ENCODE results near the gene TRAIP.
A peak's percentile ranks its signal among the peaks of the same experiment; 100 is the strongest.
"Not testable (repeated sequence)": the region's sequence is repeated elsewhere in the genome, so short reads cannot be mapped to it uniquely, and the experiment has no call there.

The TRAIP gene

DNA sequence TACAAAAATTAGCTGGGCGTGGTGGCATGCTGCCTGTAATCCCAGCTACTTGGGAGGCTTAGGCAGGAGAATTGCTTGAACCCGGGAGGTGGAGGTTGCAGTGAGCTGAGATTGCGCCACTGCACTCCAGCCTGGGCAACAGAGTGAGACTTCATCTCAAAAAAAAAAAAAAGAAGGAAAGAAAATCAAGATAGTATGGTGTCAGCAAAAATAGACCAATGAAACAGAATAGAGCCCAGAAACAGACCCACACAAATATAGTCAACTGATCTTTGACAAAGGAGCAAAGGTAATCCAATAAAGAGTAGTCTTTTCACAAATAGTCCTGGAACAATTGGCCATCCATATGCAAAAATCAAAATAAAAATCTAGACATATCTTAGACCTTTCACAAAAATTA lies 33.2 kb downstream of the TRAIP start:
- not testable (repeated sequence) for DNase-seq (ENCODE audit: low read depth)

GRCh38 chr3:49813497-49814174 lies 42.7 kb downstream of the TRAIP start, which contains the start of gene UBA7:
TSS of gene UBA7 (minus strand) at chr3:49813953. CDS start at chr3:49813787, 166 bp downstream.
- DNase-seq (ENCODE audit: low read depth): peak; percentile 75

GRCh38 chr3:49812916-49813496 lies 43.4 kb downstream of the TRAIP start:
- no peak for DNase-seq (ENCODE audit: low read depth)

GRCh38 chr3:49807431-49808114 lies 48.8 kb downstream of the TRAIP start:
- no peak for DNase-seq (ENCODE audit: low read depth)

- no peak for DNase-seq (ENCODE audit: low read depth)
These were observed 49.5 kb downstream of the TRAIP start for GRCh38 chr3:49806850-49807249.

DNA sequence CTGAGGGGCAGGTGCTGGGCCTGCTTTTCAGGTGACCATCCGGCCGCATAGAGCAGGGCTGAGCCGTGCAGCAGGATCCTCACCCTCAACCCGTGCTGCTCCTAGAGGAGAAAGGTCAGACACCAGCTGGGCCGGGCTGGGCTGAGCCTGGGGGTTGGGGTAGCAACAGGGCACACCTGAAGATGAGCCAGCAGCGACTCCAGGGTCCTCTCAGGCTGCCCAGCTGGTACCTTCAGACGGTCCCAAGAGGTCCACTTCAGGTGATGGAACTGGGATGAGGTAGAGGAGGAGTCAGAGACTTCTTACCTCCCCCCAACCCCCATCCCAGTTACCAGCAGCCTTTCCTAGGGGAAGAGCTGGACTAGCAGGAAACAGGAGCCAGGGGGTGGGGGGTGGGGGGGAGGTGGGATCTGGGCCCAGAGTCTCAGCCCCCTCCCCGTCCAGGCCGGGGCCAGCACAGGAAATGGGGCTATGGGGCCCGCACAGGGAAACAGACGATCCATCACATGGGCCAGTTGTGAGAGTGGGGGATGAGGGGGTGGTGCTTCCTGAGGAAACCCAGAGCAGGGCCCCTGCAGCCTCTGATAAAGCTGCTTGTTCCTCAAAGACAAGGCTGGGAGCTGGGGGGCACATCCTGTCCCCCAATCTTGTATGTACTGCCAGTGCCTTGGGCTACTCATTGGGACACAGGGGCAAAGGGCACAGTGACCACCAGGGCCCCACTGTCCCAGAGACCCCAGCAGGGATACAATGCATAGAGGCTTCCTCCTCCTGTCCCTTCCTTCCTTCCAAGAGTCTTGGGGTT lies 50.3 kb downstream of the TRAIP start:
- no peak for DNase-seq (ENCODE audit: low read depth)

DNA sequence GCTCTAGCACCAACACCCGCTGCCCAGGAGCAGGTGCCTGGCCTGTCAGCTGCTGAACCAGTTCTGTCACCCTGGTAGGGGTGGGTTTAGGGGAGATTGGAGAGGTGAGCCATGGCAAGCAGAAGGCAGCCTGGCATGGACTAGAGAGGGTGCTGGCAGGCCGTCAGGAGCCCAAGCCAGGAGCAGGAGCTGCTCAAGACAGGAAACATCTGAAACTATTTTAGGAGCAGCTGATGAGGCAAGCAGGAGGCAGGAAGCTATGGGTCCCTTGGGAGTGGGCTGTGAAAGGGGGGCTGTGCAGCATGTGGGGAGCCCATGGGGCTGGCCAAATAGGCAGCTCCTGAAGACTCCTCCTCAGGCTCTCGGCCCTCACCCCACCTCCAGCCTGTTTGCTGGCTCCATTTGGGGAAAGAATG lies 51.0 kb downstream of the TRAIP start:
- no peak for DNase-seq (ENCODE audit: low read depth)

GRCh38 chr3:49804141-49805041 lies 52.0 kb downstream of the TRAIP start:
- no peak for DNase-seq (ENCODE audit: low read depth)

- DNase-seq (ENCODE audit: low read depth): peak; percentile 27
These were observed 52.8 kb downstream of the TRAIP start for GRCh38 chr3:49803465-49804140.

GRCh38 chr3:49802719-49803464 lies 53.5 kb downstream of the TRAIP start, which contains the start of gene INKA1:
TSS of gene INKA1 (plus strand) at chr3:49803261. CDS start at chr3:49803393, 132 bp downstream.
- peak; percentile 77 for DNase-seq (ENCODE audit: low read depth)

DNA sequence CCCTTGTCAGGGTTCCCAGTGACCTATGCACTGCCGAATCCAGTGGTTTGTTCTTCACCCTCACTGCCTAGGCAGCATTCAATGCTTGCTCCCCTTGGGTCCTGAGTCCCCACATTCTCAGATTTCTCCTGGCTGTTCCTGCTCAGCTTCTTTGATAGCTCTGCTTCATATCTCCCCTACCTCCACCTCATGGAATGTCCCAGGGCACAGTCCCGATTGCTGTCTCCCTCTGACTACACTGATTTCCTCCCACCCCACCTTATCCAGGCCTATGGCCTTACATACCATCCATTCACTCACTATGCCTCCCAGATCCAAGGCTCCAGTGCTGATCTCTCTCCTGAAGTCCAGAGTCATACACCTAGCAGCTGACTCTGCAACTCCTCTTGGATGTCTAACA lies 55.2 kb downstream of the TRAIP start:
- no peak for DNase-seq (ENCODE audit: low read depth)

- peak; percentile 82 for DNase-seq (ENCODE audit: low read depth)
These were observed 56.6 kb downstream of the TRAIP start, which contains the start of gene CDHR4 for GRCh38 chr3:49799761-49800160. TSS of gene CDHR4 (minus strand) at chr3:49799873. CDS start at chr3:49799812, 61 bp downstream.

DNA sequence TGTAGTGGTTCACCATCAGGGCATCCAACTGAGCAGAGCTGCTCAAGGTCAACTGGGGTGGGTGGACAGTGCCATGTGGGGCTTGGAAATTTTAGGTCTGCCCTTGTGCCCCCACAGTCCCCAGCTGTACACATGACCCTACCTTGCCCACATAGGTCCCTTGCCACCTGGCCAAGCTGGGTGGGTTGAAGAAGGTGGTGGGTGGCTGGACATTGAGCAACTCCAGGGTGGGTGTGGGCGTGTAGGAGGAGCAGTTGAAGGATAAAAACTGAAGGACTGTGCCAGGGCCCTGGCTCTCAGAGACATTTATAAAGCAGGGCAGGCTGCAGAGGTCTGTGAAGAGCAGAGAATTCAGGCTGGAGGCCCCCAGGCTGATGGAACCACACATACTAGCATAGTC lies 57.3 kb downstream of the TRAIP start:
- no peak for DNase-seq (ENCODE audit: low read depth)

DNA sequence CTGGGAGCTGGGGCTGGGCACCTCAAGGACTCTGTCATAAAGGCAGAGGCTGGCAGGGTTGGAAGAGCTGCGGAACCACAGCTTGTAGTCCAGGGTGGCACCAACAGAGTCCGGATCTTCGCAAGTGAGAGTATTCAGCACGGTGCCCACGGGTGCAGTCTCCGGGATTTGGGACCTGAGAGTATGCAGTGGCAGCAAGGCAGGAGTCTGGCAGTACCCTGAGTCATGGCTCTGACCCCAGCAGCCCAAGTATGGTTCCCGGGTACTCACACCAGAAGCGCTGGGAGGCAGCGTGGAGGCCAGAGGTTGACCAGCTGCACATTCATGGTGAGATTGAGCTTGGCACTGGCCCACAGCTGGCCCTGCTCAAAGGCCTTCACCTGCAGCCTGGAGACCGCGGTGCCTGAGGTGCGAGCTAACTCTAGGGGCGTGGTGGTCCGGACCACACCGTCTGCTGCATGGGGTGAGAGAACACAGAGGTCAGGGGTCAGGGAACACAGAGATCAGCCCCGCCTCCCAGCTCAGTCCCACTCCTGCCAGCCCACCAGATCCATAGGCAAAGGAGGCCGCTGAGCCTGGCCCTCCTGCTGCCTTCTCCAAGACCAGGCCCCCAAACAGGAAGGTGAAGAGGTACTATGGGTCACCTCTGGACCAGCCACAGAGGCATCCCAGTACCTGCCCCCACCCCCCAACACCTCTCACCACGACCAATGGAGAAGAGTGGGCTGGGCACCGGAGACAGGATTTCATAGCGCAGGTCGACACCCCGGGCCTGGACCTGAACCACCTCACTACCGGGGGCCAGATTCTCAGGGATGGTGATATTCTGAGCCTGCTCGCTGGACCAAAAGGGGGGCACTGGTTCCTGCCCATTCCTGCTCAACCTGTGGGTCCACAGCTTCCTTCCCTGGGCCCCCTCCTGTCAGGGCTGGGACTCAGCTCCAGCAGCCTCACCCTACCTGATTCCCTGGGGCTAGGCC lies 61.1 kb downstream of the TRAIP start:
- no peak for DNase-seq (ENCODE audit: low read depth)

- no peak for DNase-seq (ENCODE audit: low read depth)
These were observed 61.9 kb downstream of the TRAIP start for GRCh38 chr3:49794431-49794830.

GRCh38 chr3:49793486-49794085 lies 62.8 kb downstream of the TRAIP start:
- DNase-seq (ENCODE audit: low read depth): no peak

DNA sequence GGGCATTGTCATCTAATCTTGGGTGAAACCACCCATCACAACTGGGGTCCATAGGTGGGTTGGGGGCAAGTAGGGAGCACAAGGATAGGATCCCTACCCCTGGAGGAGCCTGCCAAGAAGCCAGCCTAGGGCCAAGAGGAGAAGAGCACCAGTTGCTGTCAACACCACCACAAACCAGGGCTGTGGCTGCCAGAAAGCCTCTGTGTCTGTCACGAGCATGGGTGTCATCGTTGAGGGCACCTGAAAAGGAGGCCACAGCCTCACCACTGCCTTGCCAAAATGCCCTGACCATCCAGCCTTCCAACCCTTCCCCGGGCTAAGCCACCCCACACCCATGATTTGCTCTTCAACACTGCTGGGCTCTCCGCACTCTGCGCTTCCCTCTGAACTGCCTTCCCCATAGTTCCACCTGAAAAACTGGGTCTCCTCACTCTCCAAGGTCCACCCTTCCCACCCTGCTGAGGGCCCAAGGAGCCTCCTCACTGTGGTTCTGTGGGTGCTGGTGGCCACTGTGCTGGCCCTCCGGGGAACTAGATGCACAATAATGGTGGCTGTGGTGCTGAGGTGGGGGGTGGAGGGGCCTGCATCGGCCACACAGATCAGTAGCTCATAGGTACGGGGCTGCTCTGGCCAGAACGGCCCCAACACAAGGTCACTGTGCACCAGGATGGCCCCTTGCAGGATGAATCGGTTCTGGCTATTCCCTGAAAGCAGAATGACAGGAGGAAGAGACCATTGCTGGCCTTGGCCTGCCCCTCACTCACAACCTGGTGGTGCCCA lies 63.8 kb downstream of the TRAIP start:
- DNase-seq (ENCODE audit: low read depth): no peak

All from iris pigment epithelial cell (primary cell).